HFF-Myc (cell line): ENCODE data around the gene IRX1.

Source experiments
- DNase-seq: peaks from one replicate; pipeline ENCODE4 v3.0.0-alpha.2; 2011; ENCODE audit warnings: low read depth; ENCODE audit errors: extremely low read depth
- H3K4me3 ChIP-seq: replicated peaks from 2 replicates; pipeline ENCODE4 v1.5.1; 2011; ENCODE audit warnings: low read depth, mild to moderate bottlenecking, control low read depth, low read length
- TF ChIP-seq, protein P1 (sequence below): IDR thresholded peaks from 2 replicates; pipeline ENCODE4 v1.5.1; 2012; ENCODE audit warnings: mild to moderate bottlenecking, low read depth, low read length, control low read depth; ENCODE audit errors: missing control alignments

Gene IRX1

DNA sequence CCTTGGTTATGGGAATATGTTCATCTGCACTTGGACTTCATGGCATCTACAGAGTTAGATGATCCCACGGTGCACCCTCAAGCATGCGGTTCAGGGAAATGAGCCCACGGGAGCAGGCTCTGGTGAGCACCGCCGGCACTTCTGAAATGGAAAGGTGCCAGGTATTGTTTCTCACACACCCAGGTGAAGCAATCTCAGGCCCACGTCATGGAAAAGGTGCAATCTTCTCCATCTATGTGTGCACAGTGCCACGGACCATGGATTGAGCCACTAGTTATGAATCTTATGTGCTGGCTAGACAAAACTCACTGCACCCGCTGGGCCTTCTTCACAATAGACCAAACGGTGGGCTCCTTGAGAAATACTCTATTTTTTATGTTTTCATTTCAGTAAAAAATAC lies 27.3 kb downstream of the IRX1 start:
- no peak for DNase-seq
- H3K4me3 ChIP-seq: no peak overlapping the region
- TF ChIP-seq, protein P1, sequence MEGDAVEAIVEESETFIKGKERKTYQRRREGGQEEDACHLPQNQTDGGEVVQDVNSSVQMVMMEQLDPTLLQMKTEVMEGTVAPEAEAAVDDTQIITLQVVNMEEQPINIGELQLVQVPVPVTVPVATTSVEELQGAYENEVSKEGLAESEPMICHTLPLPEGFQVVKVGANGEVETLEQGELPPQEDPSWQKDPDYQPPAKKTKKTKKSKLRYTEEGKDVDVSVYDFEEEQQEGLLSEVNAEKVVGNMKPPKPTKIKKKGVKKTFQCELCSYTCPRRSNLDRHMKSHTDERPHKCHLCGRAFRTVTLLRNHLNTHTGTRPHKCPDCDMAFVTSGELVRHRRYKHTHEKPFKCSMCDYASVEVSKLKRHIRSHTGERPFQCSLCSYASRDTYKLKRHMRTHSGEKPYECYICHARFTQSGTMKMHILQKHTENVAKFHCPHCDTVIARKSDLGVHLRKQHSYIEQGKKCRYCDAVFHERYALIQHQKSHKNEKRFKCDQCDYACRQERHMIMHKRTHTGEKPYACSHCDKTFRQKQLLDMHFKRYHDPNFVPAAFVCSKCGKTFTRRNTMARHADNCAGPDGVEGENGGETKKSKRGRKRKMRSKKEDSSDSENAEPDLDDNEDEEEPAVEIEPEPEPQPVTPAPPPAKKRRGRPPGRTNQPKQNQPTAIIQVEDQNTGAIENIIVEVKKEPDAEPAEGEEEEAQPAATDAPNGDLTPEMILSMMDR: no peak

DNA sequence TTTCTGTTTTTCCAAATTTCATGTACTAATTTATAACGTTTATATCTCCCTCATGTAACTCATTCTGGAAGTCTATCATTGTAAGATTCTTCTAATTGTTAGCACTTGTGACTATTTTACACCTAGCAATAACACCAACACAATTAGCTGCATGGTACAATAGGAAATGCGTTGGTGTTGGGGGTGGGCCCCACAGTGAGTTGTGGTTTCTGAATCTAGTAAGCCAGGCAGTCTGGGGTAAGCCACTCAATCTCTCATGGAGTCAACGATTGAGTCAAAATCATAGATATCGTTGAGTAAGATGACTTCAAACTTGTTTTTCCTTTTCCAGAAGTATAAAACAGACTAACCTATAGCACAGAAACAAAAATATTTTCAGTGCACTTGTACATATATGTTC lies 30.0 kb downstream of the IRX1 start:
- TF ChIP-seq, protein P1: no peak
- no peak for DNase-seq
- H3K4me3 ChIP-seq: no peak overlapping the region

DNA sequence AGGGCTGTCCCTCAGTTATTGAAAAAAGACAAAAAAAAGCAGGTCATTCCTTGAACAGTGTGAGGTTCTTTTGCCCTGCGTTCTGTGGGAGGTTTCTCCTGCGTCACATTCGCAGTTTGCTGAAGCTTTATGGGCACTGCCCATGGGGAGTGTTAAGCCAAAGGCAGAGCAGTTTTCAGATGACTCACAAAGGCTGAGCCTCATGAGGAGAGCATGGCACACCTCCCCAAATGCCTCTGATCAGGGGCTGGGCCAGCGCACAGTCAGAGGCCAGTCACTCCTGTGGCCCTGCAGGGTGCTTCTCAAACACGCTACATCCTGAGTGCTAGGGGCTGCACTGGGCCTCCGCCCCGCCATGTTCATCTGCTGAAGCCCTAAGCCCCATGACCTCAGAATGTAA lies 38.4 kb downstream of the IRX1 start:
- H3K4me3 ChIP-seq: no peak overlapping the region
- TF ChIP-seq, protein P1: no peak
- DNase-seq: no peak

DNA sequence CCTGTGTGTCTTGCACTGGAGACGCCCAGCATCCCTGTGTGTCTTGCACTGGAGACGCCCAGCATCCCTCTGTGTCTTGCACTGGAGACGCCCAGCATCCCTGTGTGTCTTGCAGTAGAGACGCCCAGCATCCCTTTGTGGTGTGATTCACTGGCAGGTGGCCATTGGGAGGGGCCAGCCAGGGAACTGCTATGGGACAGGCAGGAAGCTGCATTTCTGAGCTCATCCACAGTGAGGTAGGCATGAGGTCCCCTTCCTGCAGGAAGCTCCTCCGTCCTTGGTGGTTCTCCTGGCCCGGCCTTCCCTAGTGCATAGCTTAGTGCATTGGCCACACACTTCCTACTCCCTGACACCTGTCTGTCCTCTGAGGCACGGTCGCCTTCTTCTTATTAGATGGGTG lies 43.5 kb downstream of the IRX1 start:
- no peak overlapping the region for H3K4me3 ChIP-seq
- no peak for DNase-seq
- TF ChIP-seq, protein P1: no peak

DNA sequence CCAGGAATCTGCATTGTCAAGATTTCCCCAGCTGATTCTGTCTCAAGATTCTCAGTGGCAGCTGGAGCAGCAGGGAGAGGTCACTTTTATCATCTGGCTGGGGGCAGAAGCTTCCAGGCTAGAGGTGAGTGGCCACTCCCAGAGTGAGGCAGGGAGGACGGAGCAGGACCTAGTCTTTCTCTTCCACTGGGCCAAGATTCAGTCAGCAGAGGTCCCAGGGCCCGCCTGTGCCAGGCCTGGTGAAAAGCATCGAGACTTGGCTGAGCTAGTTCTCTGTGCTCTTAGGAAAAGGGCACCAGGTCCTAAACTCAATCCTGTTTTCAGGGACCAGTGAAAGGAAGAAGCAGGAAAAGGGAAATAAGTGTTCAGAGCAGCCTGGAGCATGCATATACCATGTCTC lies 46.6 kb downstream of the IRX1 start:
- TF ChIP-seq, protein P1: no peak
- H3K4me3 ChIP-seq: no peak overlapping the region
- DNase-seq: no peak

DNA sequence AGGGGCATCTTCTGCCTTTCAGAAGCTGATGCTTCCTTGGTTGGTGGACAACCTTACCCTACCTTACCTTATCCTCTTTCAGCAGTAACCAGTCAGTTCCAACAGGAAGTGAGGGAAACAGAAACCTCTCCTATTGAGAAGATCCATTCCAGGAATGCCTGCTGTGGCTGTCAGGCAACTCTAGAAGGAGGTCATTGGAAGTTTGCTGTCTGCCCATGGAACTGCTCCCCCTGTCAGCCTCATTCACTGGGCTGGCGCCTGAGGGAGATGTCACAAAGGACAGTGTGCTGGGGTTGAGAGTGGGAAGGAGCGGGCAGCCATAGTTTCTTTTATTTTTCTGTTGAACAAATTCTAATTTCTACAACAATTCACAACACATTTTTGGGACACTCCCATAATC lies 54.7 kb downstream of the IRX1 start:
- TF ChIP-seq, protein P1: no peak
- H3K4me3 ChIP-seq: no peak overlapping the region
- DNase-seq: no peak

DNA sequence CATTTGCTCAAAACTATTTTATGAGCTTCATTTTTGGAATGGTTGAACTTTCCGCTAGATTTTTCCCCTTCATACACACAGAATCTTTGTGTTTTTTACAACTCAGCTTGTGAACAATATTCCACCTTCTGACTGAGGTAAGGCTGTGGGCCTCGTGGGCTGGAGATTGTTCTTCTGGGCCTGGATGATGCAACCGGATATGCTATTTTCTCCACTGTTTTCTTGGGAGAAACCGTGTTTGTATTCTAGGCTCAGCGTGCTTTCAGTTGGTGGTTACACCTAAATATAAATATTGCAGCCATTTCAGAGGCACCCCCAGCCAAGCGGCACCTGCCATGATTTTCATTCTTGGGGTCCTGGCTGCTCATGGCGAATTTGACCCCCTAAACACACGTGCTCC lies 55.2 kb downstream of the IRX1 start:
- no peak overlapping the region for H3K4me3 ChIP-seq
- TF ChIP-seq, protein P1: no peak
- DNase-seq: no peak
